Liver (tissue), 10 donors: ENCODE data around the gene NXT1. TPM values are rescaled to one million over a fixed set of nuclear protein-coding genes. Genes with fewer than 3 reads are reported as not detected.

Source experiments
- DNase-seq: peaks from one replicate; pipeline ENCODE4 v3.0.0-alpha.2; 2017; ENCODE audit warnings: low spot score
- H3K27ac ChIP-seq, 2 donors: one replicate each; pipeline ENCODE4 v1.7.0; 2013; ENCODE audit warnings: inconsistent platforms in 2 of 2, low read length in 2 of 2, control low read depth in 1 of 2, low read depth in 1 of 2, mild to moderate bottlenecking in 1 of 2
- H3K27me3 ChIP-seq, 4 donors: one replicate each; pipeline versions ENCODE4 v1.6.1 to v1.7.0; 2013; ENCODE audit warnings: low read length in 3 of 4, inconsistent platforms in 1 of 4, mild to moderate bottlenecking in 1 of 4, moderate library complexity in 1 of 4; ENCODE audit not compliant: control insufficient read depth in 4 of 4, insufficient read depth in 4 of 4
- H3K36me3 ChIP-seq, 4 donors: one replicate each; pipeline versions ENCODE4 v1.6.1 to v1.7.0; 2013; ENCODE audit warnings: low read length in 3 of 4, mild to moderate bottlenecking in 3 of 4, low read depth in 1 of 4, moderate library complexity in 1 of 4; ENCODE audit not compliant: control insufficient read depth in 4 of 4, insufficient read depth in 3 of 4
- H3K4me1 ChIP-seq, 4 donors: one replicate each; pipeline versions ENCODE4 v1.6.1 to v1.7.0; 2013; ENCODE audit warnings: low read length in 3 of 4, mild to moderate bottlenecking in 3 of 4, moderate library complexity in 1 of 4; ENCODE audit not compliant: control insufficient read depth in 4 of 4, insufficient read depth in 4 of 4
- H3K4me3 ChIP-seq, 3 donors: one replicate each; pipeline versions ENCODE4 v1.6.1 to v1.7.0; 2013; ENCODE audit warnings: low read length in 3 of 3, control low read depth in 1 of 3, low read depth in 1 of 3, mild to moderate bottlenecking in 1 of 3
- H3K9ac ChIP-seq, 2 donors: one replicate each; pipeline ENCODE4 v1.7.0; 2013; ENCODE audit warnings: low read length in 2 of 2, mild to moderate bottlenecking in 2 of 2, moderate library complexity in 2 of 2, control low read depth in 1 of 2, low read depth in 1 of 2
- H3K9me3 ChIP-seq, 4 donors: one replicate each; pipeline versions ENCODE4 v1.6.1 to v1.7.0; 2013; ENCODE audit warnings: low read length in 3 of 4; ENCODE audit not compliant: control insufficient read depth in 4 of 4
- EGR1 ChIP-seq, 2 donors: IDR thresholded peaks; 2 replicates each; pipeline ENCODE4 v1.6.1; 2016 to 2018; ENCODE audit warnings: antibody characterized with exemption in 2 of 2, low read depth in 2 of 2
- FOXA1 ChIP-seq: IDR thresholded peaks from 2 replicates; pipeline ENCODE4 v1.6.1; 2016; ENCODE audit warnings: antibody characterized with exemption
- FOXA2 ChIP-seq: IDR thresholded peaks from 2 replicates; pipeline ENCODE4 v1.6.1; 2016; ENCODE audit warnings: antibody characterized with exemption
- GABPA ChIP-seq, 2 donors: IDR thresholded peaks in 1 of 2; conservative IDR thresholded peaks in 1 of 2; 2 replicates each; pipeline ENCODE4 v1.6.1; 2016; ENCODE audit warnings: antibody characterized with exemption in 2 of 2, mild to moderate bottlenecking in 1 of 2, moderate library complexity in 1 of 2
- JUND ChIP-seq, 2 donors: IDR thresholded peaks; 2 replicates each; pipeline ENCODE4 v1.6.1; 2016; ENCODE audit warnings: antibody characterized with exemption in 2 of 2
- MAX ChIP-seq: IDR thresholded peaks from 2 replicates; pipeline ENCODE4 v1.6.1; 2016; ENCODE audit warnings: antibody characterized with exemption
- NR2F2 ChIP-seq: IDR thresholded peaks from 2 replicates; pipeline ENCODE4 v1.6.1; 2016; ENCODE audit warnings: antibody characterized with exemption
- REST ChIP-seq: IDR thresholded peaks from 2 replicates; pipeline ENCODE4 v1.6.1; 2016; ENCODE audit warnings: antibody characterized with exemption, mild to moderate bottlenecking
- RXRA ChIP-seq, 2 donors: IDR thresholded peaks; 2 replicates each; pipeline ENCODE4 v1.6.1; 2017 to 2018; ENCODE audit warnings: antibody characterized with exemption in 2 of 2, mild to moderate bottlenecking in 1 of 2
- TAF1 ChIP-seq: conservative IDR thresholded peaks from 2 replicates; pipeline ENCODE4 v1.6.1; 2016; ENCODE audit warnings: antibody characterized with exemption, mild to moderate bottlenecking
- YY1 ChIP-seq: IDR thresholded peaks from 2 replicates; pipeline ENCODE4 v1.6.1; 2016; ENCODE audit warnings: antibody characterized with exemption, mild to moderate bottlenecking
- ZBTB33 ChIP-seq: IDR thresholded peaks from 2 replicates; pipeline ENCODE4 v1.6.1; 2016; ENCODE audit warnings: antibody characterized with exemption
- WGBS: extraction: QIAGEN DNeasy Blood & Tissue Kit; methylation state at CpG from one replicate; pipeline ENCODE4 v1.1.7; 2013; 5-methylcytosine and 5-hydroxymethylcytosine counted together
- polyA plus RNA-seq, 2 donors: library from polyadenylated mRNA; stranded (reverse) in 1 of 2; unstranded in 1 of 2; fragments of 200-250 nt in 1 of 2; fragments of >200 nt in 1 of 2; fragmentation: Nextera tagmentation in 1 of 2; extraction: Ambion mirVana in 1 of 2; gene quantifications; one replicate each; pipeline versions ENCODE4 v1.2.1 to v1.2.3, GENCODE V29; 2013 to 2015
- small RNA-seq: library from RNA; depleted of rRNA; stranded (forward); fragments of <200 nt; gene quantifications from one replicate; pipeline ENCODE3, GENCODE V24; 2014
- total RNA-seq, 2 donors: library from RNA; depleted of rRNA; stranded (reverse); fragments of >200 nt; gene quantifications; one replicate each; pipeline ENCODE4 v1.2.3, GENCODE V29; 2014
- donor health status: healthy.
- donor health status: healthy.
- donor health status: healthy.
- donor health status: healthy.
- donor health status: healthy.

Gene NXT1
- total and polyA plus RNA-seq, 4 donors = 5.7 to 9.6 (median 8.8) TPM

- no peak for DNase-seq
- H3K27ac ChIP-seq = no peak overlapping the region
- WGBS = 75% methylated on average over 3 of the region's 3 CpGs
- TF ChIP-seq JUND (IDR thresholded peaks at IDR 0.05) = no peak
- no peak for TF ChIP-seq EGR1 (IDR thresholded peaks at IDR 0.05; ENCODE audit: low read depth in 2 of 2)
- no peak for TF ChIP-seq GABPA (IDR thresholded peaks at IDR 0.05 in 1 of 2, conservative IDR thresholded peaks at IDR 0.05 in 1 of 2)
- TF ChIP-seq TAF1 = no peak
- no peak for TF ChIP-seq MAX
- TF ChIP-seq FOXA2 = no peak
- no peak for TF ChIP-seq NR2F2
- no peak for TF ChIP-seq RXRA (IDR thresholded peaks at IDR 0.05)
- no peak for TF ChIP-seq FOXA1
- TF ChIP-seq YY1 = no peak
- TF ChIP-seq REST = no peak
- TF ChIP-seq ZBTB33 = no peak
- peaks cover 2 to 3% (median 3%) of the 10 kb centered on the region in 4 donors for H3K4me1 ChIP-seq
- H3K9ac ChIP-seq = no peak overlapping the region
- no peaks in the 10 kb centered on the region for H3K9me3 ChIP-seq
- no peaks in the 10 kb centered on the region for H3K27me3 ChIP-seq
- no peak overlapping the region for H3K4me3 ChIP-seq
- H3K36me3 ChIP-seq = peaks cover 0 to 4% (median 3%) of the 10 kb centered on the region in 4 donors
Measured at GRCh38 chr20:23404196-23404595, 53.6 kb downstream of the NXT1 start.

Small RNA genes lying within 50 kb of the gene (small RNA-seq; reads per million reads assigned to genes)
- gene RNA5SP479 = not detected

Other genes with a start within 250 kb of the NXT1 start
- 10 to 100 TPM in 1 of 2 donors, 1 to 10 TPM in 1; 5.6 to 11.0 TPM for gene GZF1, start 11.4 kb downstream of the NXT1 start, total RNA-seq
- gene GZF1, start 11.4 kb downstream of the NXT1 start, polyA plus RNA-seq = 1 to 10 TPM; 1.6 to 4.5 TPM
- 10 to 100 TPM in 1 of 2 donors, 1 to 10 TPM in 1; 6.1 to 10.6 TPM for gene NAPB, start 70.7 kb downstream of the NXT1 start, total RNA-seq
- gene NAPB, start 70.7 kb downstream of the NXT1 start, polyA plus RNA-seq = 1 to 10 TPM; 2.4 to 2.9 TPM
- not detected for gene CSTL1, start 88.9 kb downstream of the NXT1 start, total RNA-seq
- gene CSTL1, start 88.9 kb downstream of the NXT1 start, polyA plus RNA-seq = not detected
- gene CST11, start 102.1 kb downstream of the NXT1 start, total RNA-seq = not detected
- gene CST11, start 102.1 kb downstream of the NXT1 start, polyA plus RNA-seq = not detected
- not detected for gene CST8, start 140.3 kb downstream of the NXT1 start, total RNA-seq
- gene CST8, start 140.3 kb downstream of the NXT1 start, polyA plus RNA-seq = not detected
- gene CST9L, start 217.7 kb downstream of the NXT1 start, total RNA-seq = not detected
- gene CST9L, start 217.7 kb downstream of the NXT1 start, polyA plus RNA-seq = not detected